ENCODE data around the gene PRAMEF33.
"Not testable (repeated sequence)": the region's sequence is repeated elsewhere in the genome, so short reads cannot be mapped to it uniquely, and the experiment has no call there.

PRAMEF33 gene

GRCh38 chr1:13303239-13303638, at the start of gene PRAMEF33:
Gene PRAMEF33, plus strand, starts transcription at chr1:13303539. Its CDS starts 2,416 bp downstream, at chr1:13305955.
- DNase-seq (ENCODE audit: low read depth) = not testable (repeated sequence)

DNA sequence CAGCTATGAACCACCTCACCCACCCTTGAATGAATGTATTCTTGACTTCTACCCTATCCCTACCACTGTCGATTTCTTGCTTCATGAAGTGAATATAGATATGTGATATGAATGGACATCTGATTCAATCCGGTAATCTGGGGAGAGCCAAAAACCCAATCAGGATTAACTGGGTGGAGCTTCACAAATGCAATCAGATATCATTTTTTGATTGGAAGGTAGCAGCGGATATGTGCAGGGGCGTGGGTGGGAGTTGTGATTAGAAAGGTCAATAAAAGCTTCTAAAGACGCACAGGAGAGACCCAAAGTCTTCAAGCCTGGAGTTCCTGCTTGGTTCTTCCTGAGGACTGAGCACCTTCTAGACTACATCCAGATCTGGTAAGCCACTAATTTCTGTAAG, 49.4 kb upstream of the PRAMEF33 start, which contains the start of gene PRAMEF5:
Gene PRAMEF5, plus strand, starts transcription at position 301 of the 400 bp plus-strand sequence. CDS start 5,071 bp downstream, outside the sequence.
- DNase-seq (ENCODE audit: low read depth) = not testable (repeated sequence)

GRCh38 chr1:13265124-13265523, 38.2 kb upstream of the PRAMEF33 start:
- not testable (repeated sequence) for DNase-seq (ENCODE audit: low read depth)

- DNase-seq (ENCODE audit: low read depth) = not testable (repeated sequence)
Observed at GRCh38 chr1:13277016-13277415, 26.3 kb upstream of the PRAMEF33 start.

- not testable (repeated sequence) for DNase-seq (ENCODE audit: low read depth)
Observed at GRCh38 chr1:13279617-13280016, 23.7 kb upstream of the PRAMEF33 start.

DNA sequence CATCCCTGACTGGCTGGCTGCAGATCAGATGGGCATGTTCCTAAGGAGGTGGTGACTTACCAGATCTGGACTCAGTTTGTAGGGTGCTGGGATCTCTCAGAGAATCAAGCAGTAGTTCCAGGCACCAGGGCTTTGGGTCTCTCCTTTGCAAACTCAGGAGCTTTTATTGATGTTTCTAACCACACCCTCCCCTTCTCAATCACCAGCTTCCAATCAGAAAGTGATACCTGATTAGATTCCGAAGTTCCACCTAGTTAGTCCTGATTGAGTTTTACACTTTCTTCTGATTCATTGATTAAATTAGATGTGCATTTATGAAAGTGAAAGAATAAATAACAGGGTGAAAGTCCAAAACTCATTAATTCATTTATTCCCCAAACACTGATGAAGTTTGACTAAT, 18.3 kb upstream of the PRAMEF33 start, which contains the start of gene PRAMEF8:
Gene PRAMEF8, minus strand, starts transcription at position 101 of the 400 bp plus-strand sequence. CDS start 1,046 bp downstream, outside the sequence.
- not testable (repeated sequence) for DNase-seq (ENCODE audit: low read depth)

DNA sequence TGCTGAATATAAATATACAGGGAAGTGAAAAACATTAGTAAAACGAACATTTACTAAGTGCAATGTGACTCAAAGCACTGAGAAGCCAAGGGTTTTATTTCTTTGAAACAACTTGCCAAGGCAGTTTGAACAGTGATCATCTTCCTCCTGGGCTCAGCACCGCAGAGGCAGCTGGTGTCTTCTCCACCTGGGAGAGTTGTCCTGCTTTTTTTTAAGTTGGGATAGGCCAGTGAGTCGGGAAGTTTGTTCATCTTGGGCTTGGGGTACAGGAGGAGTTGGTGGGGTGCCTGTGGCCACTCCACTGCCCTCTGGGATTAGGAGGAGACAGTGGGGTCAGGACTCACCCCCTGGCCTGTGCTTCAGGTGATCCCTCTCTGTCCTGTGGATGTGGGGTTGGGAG, 14.3 kb upstream of the PRAMEF33 start:
- not testable (repeated sequence) for DNase-seq (ENCODE audit: low read depth)

DNA sequence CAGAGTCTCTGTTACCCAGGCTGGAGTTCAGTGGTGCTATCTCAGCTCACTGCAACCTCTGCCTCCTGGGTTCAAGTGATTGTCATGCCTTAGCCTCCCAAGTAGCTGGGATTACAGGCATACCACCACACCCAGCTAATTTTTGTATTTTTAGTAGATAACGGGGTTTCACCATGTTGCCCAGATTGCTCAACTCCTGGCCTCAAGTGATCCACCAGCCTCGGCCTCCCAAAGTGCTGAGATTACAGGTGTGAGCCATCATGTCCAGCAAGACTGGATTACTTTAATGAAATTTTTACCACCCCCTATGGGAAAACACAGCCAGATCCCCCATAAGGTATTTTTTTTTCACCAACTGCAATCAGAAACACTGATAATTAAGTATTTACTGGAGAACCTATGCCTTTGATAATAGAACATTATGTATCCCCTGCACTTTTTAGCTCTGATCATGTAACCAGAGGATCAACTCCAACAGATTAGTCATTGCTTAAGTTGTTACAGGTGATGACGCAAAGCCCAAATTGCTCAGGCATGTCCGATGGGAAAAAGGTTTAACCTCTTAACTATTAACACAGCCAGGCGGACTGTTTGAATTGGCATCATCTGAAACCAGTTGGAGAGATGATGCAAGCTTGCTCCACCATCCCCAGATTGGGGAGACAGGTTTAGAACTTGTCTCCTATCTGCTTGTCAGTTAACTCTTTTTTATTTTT, 6.0 kb upstream of the PRAMEF33 start:
- not testable (repeated sequence) for DNase-seq (ENCODE audit: low read depth)

GRCh38 chr1:13298699-13299098, 4.6 kb upstream of the PRAMEF33 start:
- DNase-seq (ENCODE audit: low read depth) = not testable (repeated sequence)

DNA sequence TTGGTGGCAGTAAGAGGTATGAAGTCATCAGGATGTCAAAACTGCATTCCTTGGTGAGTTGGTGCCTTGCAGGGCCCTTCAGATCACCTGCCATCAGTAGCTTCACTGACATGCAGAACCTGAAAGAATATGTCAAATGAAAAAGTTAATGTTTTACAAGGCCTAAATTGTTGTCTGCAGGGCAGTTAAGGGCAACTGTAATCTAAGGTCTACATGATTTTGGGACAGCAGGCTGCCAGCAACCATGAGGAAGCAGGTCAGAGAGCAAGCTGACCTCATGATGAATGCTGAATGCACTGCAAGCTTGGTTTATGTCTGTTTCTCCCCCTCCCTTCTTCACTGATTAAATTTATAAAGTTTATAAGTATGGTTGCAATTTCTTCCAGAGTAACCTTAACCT, 1.1 kb upstream of the PRAMEF33 start:
- DNase-seq (ENCODE audit: low read depth) = not testable (repeated sequence)

DNA sequence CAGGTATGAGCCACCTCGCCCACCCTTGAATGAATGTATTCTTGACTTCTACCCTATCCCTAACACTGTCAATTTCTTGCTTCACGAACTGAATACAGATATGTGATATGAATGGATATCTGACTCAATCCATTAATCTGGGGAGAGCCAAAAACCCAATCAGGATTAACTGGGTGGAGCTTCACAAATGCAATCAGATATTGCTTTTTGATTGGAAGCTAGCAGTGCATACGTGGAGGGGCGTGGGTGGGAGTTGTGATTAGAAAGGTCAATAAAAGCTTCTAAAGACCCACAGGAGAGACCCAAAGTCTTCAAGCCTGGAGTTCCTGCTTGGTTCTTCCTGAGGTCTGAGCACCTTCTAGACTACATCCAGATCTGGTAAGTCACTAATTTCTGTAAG, 11.9 kb downstream of the PRAMEF33 start, which contains the start of gene PRAMEF15:
Gene PRAMEF15, plus strand, starts transcription at position 301 of the 400 bp plus-strand sequence. CDS start 2,827 bp downstream, outside the sequence.
- DNase-seq (ENCODE audit: low read depth) = not testable (repeated sequence)

- not testable (repeated sequence) for DNase-seq (ENCODE audit: low read depth)
Observed at GRCh38 chr1:13342496-13342895, 39.2 kb downstream of the PRAMEF33 start.

GRCh38 chr1:13347034-13347433, 43.7 kb downstream of the PRAMEF33 start, which contains the start of gene PRAMEF14:
Gene PRAMEF14, minus strand, starts transcription at chr1:13347134. Its CDS starts 1,820 bp downstream, at chr1:13345314.
- DNase-seq (ENCODE audit: low read depth) = not testable (repeated sequence)

- DNase-seq (ENCODE audit: low read depth) = not testable (repeated sequence)
Observed at GRCh38 chr1:13353476-13353875, 50.1 kb downstream of the PRAMEF33 start.

- DNase-seq (ENCODE audit: low read depth) = not testable (repeated sequence)
Observed at GRCh38 chr1:13354475-13354874, 51.1 kb downstream of the PRAMEF33 start.

DNA sequence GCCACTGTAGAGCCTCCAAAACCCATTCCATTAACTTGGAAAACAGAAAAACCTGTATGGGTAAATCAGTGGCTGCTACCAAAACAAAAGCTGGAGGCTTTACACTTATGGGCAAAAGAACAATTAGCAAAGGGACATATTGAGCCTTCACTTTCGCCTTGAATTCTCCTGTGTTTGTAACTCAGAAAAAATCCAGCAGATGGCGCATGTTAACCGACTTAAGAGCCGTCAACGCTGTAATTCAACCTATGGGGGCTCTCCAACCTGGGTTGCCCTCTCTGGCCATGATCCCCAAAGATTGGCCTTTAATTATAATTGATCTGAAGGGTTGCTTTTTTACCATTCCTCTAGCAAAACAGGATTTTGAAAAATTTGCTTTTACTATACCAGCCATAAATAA, 53.4 kb downstream of the PRAMEF33 start:
- not testable (repeated sequence) for DNase-seq (ENCODE audit: low read depth)
